Omental fat pad (tissue), 4 donors: ENCODE data around the gene ZNF473. TPM values are rescaled to one million over a fixed set of nuclear protein-coding genes. Genes with fewer than 3 reads are reported as not detected.
"Not testable (repeated sequence)": the region's sequence is repeated elsewhere in the genome, so short reads cannot be mapped to it uniquely, and the experiment has no call there.

Source experiments
- ATAC-seq: fragments of 150-250 bp; one replicate; pipeline ENCODE4 v1.9.1; 2016; ENCODE audit warnings: mild to moderate bottlenecking, moderate library complexity; ENCODE audit not compliant: low FRiP score
- DNase-seq: peaks from one replicate; pipeline ENCODE4 v3.0.0-alpha.2; 2019; ENCODE audit warnings: low spot score
- total RNA-seq, 4 donors: library from RNA; depleted of rRNA; stranded (reverse); fragments of >200 nt; gene quantifications; one replicate each; pipeline ENCODE4 v1.1.0, GENCODE V29; 2016
- TF ChIP-seq, protein P1 (sequence below), 3 donors: fragments of 450-650 bp; IDR thresholded peaks; one replicate each; pipeline ENCODE4 v1.5.1; 2016 to 2017; ENCODE audit warnings: antibody characterized with exemption in 3 of 3, mild to moderate bottlenecking in 3 of 3, moderate library complexity in 2 of 3

The ZNF473 gene
- total RNA-seq, 4 donors from 2014 or later, result 7.3 to 13.6 (median 10.6) TPM

DNA sequence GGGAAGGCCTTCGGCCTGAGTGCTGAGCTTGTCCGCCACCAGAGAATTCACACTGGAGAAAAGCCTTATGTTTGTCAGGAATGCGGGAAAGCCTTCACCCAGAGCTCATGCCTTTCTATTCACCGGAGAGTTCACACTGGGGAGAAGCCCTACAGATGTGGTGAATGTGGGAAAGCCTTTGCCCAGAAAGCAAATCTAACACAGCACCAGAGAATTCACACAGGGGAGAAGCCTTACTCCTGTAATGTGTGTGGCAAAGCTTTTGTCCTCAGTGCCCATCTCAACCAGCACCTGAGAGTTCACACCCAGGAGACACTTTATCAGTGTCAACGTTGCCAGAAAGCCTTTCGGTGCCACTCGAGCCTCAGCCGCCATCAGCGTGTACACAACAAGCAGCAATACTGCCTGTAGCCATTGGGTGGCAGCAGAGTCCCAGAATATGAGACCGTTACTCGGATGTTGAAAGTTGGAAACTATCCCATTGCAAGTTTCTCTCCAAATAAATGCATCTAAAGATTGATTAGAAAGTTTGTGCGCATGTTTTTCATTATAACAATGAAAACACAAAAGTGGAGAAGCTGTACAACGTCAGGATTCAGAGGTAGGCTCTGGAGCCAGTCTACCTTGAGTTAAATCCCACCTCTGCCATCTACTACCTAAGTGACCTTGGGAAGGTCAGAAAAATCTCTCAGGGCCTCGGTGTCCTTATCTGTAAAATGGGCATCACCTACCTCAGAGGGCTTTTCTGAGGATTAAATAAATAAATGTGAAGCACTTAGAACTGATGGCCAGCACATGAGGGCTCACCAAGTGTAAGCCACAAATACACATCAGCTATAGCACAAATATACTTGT is 21.1 kb downstream of the ZNF473 start:
- ATAC-seq (no peak), DNase-seq (peak; percentile 74)
- TF ChIP-seq, protein P1, sequence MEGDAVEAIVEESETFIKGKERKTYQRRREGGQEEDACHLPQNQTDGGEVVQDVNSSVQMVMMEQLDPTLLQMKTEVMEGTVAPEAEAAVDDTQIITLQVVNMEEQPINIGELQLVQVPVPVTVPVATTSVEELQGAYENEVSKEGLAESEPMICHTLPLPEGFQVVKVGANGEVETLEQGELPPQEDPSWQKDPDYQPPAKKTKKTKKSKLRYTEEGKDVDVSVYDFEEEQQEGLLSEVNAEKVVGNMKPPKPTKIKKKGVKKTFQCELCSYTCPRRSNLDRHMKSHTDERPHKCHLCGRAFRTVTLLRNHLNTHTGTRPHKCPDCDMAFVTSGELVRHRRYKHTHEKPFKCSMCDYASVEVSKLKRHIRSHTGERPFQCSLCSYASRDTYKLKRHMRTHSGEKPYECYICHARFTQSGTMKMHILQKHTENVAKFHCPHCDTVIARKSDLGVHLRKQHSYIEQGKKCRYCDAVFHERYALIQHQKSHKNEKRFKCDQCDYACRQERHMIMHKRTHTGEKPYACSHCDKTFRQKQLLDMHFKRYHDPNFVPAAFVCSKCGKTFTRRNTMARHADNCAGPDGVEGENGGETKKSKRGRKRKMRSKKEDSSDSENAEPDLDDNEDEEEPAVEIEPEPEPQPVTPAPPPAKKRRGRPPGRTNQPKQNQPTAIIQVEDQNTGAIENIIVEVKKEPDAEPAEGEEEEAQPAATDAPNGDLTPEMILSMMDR (IDR thresholded peaks at IDR 0.05), result no peak

DNA sequence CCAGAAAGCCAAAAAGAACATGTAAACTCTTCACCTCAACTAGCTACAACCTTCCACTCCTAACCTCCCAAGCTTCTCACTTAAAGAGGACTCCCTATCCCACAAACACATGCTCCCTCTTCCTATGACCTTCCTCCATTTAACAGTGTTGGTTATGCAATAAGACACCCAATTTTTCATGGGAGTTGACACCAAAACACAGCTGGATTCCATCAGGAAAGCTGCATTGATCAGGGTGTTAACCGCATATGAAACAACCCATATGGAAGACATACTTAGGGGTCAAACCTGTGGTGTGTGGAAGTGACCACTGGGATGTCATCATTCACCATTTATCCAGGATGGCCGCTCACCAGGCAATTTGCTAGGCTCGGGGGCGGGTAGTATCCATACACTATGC is 21.9 kb downstream of the ZNF473 start:
- no peak for DNase-seq
- TF ChIP-seq, protein P1 (IDR thresholded peaks at IDR 0.05), result no peak
- ATAC-seq, result no peak

DNA sequence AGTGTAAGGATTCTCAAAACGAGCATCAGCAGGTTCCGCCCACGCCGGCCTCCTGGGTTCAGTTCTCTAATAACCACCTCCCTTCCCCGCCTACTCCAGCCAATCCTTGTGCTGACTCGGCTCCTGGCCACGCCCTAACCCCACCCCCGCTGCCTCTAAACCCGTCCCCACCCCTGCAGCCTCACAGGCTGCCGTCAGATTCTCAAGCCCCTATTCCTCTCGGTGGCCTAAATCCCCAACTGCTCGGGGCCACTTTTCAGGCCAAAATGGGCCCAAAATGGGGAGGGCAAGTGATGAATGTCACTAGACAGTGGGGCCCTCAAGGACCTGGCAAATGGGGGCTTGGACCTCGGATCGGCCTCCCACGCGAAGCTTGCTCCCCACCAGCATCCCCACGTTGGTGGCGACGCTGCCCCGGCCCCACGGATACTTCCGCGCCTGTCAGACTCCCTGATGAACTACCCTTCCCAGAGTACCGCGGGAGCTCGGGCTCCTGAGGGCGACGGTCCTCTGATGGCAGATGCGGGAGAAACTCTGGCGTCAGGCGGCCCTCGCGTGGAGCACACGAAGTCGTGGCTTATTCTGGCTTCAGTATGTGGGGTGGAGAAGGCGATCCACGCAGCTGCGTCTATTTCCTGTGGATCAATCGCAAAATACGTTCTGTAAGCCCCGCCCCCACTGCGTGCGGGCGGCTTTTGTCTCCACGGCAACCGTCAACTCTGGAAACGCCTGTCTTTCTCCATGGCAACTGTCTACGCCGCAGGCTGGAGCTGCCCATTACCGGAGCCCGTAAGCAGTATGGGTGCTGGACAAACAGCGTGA is 24.8 kb downstream of the ZNF473 start:
- ATAC-seq, result peak; percentile 88
- TF ChIP-seq, protein P1 (IDR thresholded peaks at IDR 0.05), result no peak

DNA sequence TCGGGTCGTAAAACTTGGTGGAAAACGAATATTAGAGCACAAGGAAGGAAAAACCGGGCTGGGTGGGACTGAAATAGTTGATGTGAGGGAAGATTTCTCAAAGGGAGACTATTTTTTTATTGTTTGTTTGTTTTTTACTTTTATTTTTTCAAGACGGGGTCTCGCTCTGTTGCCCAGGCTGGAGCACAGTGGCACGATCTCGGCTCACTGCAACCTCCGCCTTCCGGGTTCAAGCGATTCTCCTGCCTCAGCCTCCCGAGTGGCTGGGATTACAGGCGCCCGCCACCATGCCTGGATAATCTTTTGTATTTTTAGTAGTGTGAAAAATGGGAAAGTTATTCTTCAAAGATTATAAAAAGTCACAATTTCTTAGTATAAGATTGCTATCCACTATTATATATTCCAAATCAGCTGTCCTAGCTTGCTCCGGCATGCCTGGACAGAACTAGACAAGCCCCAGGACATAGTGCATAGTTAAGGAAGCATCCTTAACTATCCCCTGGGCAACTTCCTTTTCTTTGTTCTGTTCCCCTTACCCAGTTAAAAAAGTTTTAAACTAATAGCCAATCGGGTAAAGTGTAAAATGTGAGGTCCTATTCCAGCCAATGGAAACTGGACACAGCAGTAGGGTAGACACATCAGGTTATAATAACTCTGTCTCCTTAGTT is 25.6 kb downstream of the ZNF473 start:
- ATAC-seq, DNase-seq: not testable (repeated sequence)

More for the DNA sequence above, 24.8 kb downstream of the ZNF473 start:
- peak; percentile 80 for DNase-seq

DNA sequence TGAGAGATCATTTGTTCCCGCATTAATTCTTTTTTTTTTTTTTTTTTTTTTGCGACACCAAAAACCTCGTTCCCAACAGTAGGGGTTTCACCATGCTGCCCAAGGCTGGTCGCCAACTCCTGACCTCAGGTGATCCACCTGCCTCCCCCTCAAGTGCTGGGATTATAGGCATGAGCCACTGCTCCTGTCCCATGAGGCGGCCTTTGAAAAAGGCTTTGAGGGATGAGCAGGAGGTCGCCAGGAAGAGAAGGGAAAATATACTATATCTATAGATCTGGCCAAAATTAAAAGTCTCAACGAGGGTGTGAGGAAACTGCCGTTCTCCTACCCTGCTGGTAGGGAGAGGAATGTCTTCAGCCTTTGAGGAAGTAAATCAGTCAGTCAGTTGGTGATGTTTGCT is 26.2 kb downstream of the ZNF473 start:
- no peak for ATAC-seq
- TF ChIP-seq, protein P1 (IDR thresholded peaks at IDR 0.05), result no peak
- no peak for DNase-seq

DNA sequence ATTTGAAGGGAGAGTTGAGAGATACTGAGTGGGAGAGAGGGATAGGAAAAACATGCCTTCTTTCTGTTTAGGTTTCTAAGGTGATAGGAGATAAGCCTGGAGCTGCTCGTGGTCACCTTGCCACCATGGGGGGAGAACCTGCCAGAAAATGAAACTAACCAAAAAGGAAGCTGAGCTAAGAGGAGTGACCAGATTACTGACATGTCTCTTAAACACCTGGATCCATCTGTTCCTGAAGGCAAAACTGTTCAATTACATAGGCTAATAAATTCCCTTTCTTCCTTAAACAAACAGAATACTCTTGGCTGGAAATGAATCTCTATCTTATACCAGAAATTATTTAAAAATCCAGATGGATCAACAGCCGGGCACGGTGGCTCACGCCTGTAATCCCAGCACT is 27.3 kb downstream of the ZNF473 start:
- TF ChIP-seq, protein P1 (IDR thresholded peaks at IDR 0.05), result no peak
- ATAC-seq (no peak), DNase-seq (no peak)

DNA sequence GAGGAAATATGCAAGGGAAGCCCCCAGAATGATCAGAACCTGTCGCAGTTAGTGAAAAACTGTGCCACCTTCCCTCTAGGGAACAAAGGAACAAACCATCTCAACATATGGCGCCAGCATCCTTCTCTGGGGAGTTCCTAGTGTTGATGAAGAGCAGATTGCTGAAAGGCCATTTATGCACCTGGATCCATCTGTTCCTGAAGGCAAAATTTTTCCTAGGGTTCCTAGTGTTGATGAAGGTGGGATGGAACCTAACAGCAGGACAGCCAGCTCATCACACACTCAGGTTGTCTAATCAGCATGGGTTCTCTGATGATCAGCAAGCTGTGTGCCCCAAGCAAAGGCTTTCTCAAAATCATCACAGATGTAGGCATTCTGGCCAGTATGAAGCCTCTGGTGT is 32.6 kb downstream of the ZNF473 start:
- no peak for DNase-seq
- ATAC-seq, result no peak
- TF ChIP-seq, protein P1 (IDR thresholded peaks at IDR 0.05), result no peak
